IMR-90 (cell line): ENCODE results near the gene PLCZ1. TPM values are rescaled to one million over a fixed set of nuclear protein-coding genes. Genes with fewer than 3 reads are reported as not detected.

Source experiments
- ATAC-seq: fragments of 200-7000 bp; cut with Tn5 transposase; 2 replicates; pipeline ENCODE4 v1.9.1; 2020; ENCODE audit warnings: low read depth, mild to moderate bottlenecking, moderate library complexity
- BruUV-seq: library from RNA; stranded (reverse); fragments of 400-500 nt; replicated peaks from 2 replicates; lab custom pipeline; 2021; lab: Mats Ljungman, UMichigan
- CTCF ChIA-PET: fragments of 300-600 bp; formaldehyde crosslinking; extraction: SDS; loops from one replicate; lab custom pipeline; 2021; ENCODE audit warnings: antibody characterized with exemption; lab: Yijun Ruan, JAX
- POLR2A ChIA-PET: fragments of 300-600 bp; sonication (Branson Sonifier 250); formaldehyde crosslinking; loops from one replicate; lab custom pipeline; 2022; ENCODE audit warnings: antibody characterized with exemption; ENCODE audit not compliant: unreplicated experiment; lab: Charles Lee
- DNase-seq: peaks from one replicate; pipeline ENCODE4 v3.0.0; 2013
- H2AFZ ChIP-seq: replicated peaks from 2 replicates; pipeline ENCODE3; 2013; ENCODE audit warnings: low read length, mild to moderate bottlenecking; ENCODE audit not compliant: poor library complexity
- H2AK5ac ChIP-seq: 2 replicates; pipeline ENCODE4 v1.6.1; 2013; ENCODE audit warnings: low read depth, low read length, inconsistent platforms
- H2AK9ac ChIP-seq: replicated peaks from 2 replicates; pipeline ENCODE3; 2013; ENCODE audit warnings: mild to moderate bottlenecking, low read depth, low read length, moderate library complexity; ENCODE audit not compliant: poor library complexity
- H2BK120ac ChIP-seq: 2 replicates; pipeline ENCODE4 v1.6.1; 2013; ENCODE audit warnings: low read depth, low read length, inconsistent platforms
- H2BK15ac ChIP-seq: 3 replicates; pipeline ENCODE4 v1.6.1; 2013; ENCODE audit warnings: low read depth, low read length, inconsistent platforms
- H2BK20ac ChIP-seq: 2 replicates; pipeline ENCODE4 v1.6.1; 2013; ENCODE audit warnings: low read depth, mild to moderate bottlenecking, inconsistent platforms, low read length, moderate library complexity
- H2BK5ac ChIP-seq: 2 replicates; pipeline ENCODE4 v1.6.1; 2013; ENCODE audit warnings: mild to moderate bottlenecking, low read depth, low read length, inconsistent platforms; ENCODE audit not compliant: poor library complexity, severe bottlenecking
- H3K14ac ChIP-seq: replicated peaks from 2 replicates; pipeline ENCODE4 v1.6.1; 2013; ENCODE audit warnings: low read depth, low read length, inconsistent platforms
- H3K18ac ChIP-seq: 2 replicates; pipeline ENCODE4 v1.6.1; 2013; ENCODE audit warnings: low read depth, low read length, control low read depth
- H3K23ac ChIP-seq: 2 replicates; pipeline ENCODE4 v1.6.1; 2013; ENCODE audit warnings: low read depth, low read length, inconsistent platforms
- H3K27ac ChIP-seq: 2 replicates; pipeline ENCODE4 v1.5.1; 2013; ENCODE audit warnings: mild to moderate bottlenecking, control low read depth, low read length; ENCODE audit not compliant: insufficient read depth
- H3K27me3 ChIP-seq: 2 replicates; pipeline ENCODE4 v1.6.1; 2013; ENCODE audit warnings: low read length; ENCODE audit not compliant: control insufficient read depth, insufficient read depth
- H3K36me3 ChIP-seq: 2 replicates; pipeline ENCODE4 v1.6.1; 2013; ENCODE audit warnings: low read length, mixed read lengths; ENCODE audit not compliant: control insufficient read depth, insufficient read depth
- H3K4ac ChIP-seq: 2 replicates; pipeline ENCODE4 v1.6.1; 2013; ENCODE audit warnings: low read depth, low read length, inconsistent platforms
- H3K4me1 ChIP-seq: 2 replicates; pipeline ENCODE4 v1.6.1; 2013; ENCODE audit warnings: low read length, mixed read lengths; ENCODE audit not compliant: control insufficient read depth, insufficient read depth
- H3K4me2 ChIP-seq: 2 replicates; pipeline ENCODE4 v1.6.1; 2013; ENCODE audit warnings: low read depth, mild to moderate bottlenecking, control low read depth, low read length, moderate library complexity
- H3K4me3 ChIP-seq: 2 replicates; pipeline ENCODE4 v1.5.1; 2013; ENCODE audit warnings: low read depth, mild to moderate bottlenecking, control low read depth, low read length, moderate library complexity; ENCODE audit not compliant: insufficient read depth
- H3K56ac ChIP-seq: 2 replicates; pipeline ENCODE4 v1.6.1; 2013; ENCODE audit warnings: low read length, inconsistent platforms; ENCODE audit not compliant: insufficient read depth; ENCODE audit errors: extremely low read depth
- H3K79me1 ChIP-seq, 2 experiments: 2 replicates each; pipeline ENCODE4 v1.6.1; 2013; ENCODE audit warnings: low read length in 2 of 2, inconsistent platforms in 1 of 2, low read depth in 1 of 2
- H3K9ac ChIP-seq: 2 replicates; pipeline ENCODE4 v1.6.1; 2013; ENCODE audit warnings: low read depth, low read length, control low read depth
- H3K9me1 ChIP-seq: 2 replicates; pipeline ENCODE4 v1.6.1; 2013; ENCODE audit warnings: low read length, inconsistent platforms; ENCODE audit not compliant: insufficient read depth
- H3K9me3 ChIP-seq: 2 replicates; pipeline ENCODE4 v1.6.1; 2013; ENCODE audit warnings: low read length; ENCODE audit not compliant: control insufficient read depth, insufficient read depth
- H4K20me1 ChIP-seq: 2 replicates; pipeline ENCODE4 v1.6.1; 2013; ENCODE audit warnings: low read length, inconsistent platforms; ENCODE audit not compliant: insufficient read depth
- H4K5ac ChIP-seq: 2 replicates; pipeline ENCODE4 v1.6.1; 2013; ENCODE audit warnings: mild to moderate bottlenecking, low read depth, low read length, control low read depth
- H4K8ac ChIP-seq, 2 experiments: 2 replicates each; pipeline ENCODE4 v1.6.1; 2013; ENCODE audit warnings: low read depth in 2 of 2, low read length in 2 of 2, control low read depth in 1 of 2, inconsistent platforms in 1 of 2
- H4K91ac ChIP-seq: 2 replicates; pipeline ENCODE4 v1.6.1; 2013; ENCODE audit warnings: low read depth, low read length, inconsistent platforms; ENCODE audit not compliant: insufficient read depth
- BHLHE40 ChIP-seq: fragments of 150-350 bp; IDR thresholded peaks from 2 replicates; pipeline ENCODE4 v1.6.1; 2016; ENCODE audit warnings: mild to moderate bottlenecking, low read depth, low read length
- CEBPB ChIP-seq: IDR thresholded peaks from 2 replicates; pipeline ENCODE4 v1.6.1; 2012; ENCODE audit warnings: low read depth, low read length, improper control_type of control experiment
- CHD1 ChIP-seq: IDR thresholded peaks from 2 replicates; pipeline ENCODE4 v1.6.1; 2012; ENCODE audit warnings: low read depth, low read length, improper control_type of control experiment
- CTCF ChIP-seq: conservative IDR thresholded peaks from 2 replicates; pipeline ENCODE4 v1.5.1; 2012; ENCODE audit warnings: mild to moderate bottlenecking, low read depth, low read length, improper control_type of control experiment
- ELK1 ChIP-seq: fragments of 150-350 bp; IDR thresholded peaks from 2 replicates; pipeline ENCODE4 v1.6.1; 2016; ENCODE audit warnings: low read depth, mild to moderate bottlenecking, low read length, moderate library complexity, borderline replicate concordance
- FOS ChIP-seq: fragments of 150-350 bp; IDR thresholded peaks from 2 replicates; pipeline ENCODE4 v1.6.1; 2016; ENCODE audit warnings: low read depth, low read length
- MAFK ChIP-seq: IDR thresholded peaks from 2 replicates; pipeline ENCODE4 v1.6.1; 2012; ENCODE audit warnings: low read depth, low read length, improper control_type of control experiment
- MAZ ChIP-seq: IDR thresholded peaks from 2 replicates; pipeline ENCODE4 v1.6.1; 2012; ENCODE audit warnings: low read depth, mild to moderate bottlenecking, low read length, improper control_type of control experiment, moderate library complexity, borderline replicate concordance
- MXI1 ChIP-seq: IDR thresholded peaks from 2 replicates; pipeline ENCODE4 v1.6.1; 2012; ENCODE audit warnings: low read depth, mild to moderate bottlenecking, low read length, moderate library complexity, borderline replicate concordance
- NFE2L2 ChIP-seq: fragments of 150-350 bp; IDR thresholded peaks from 2 replicates; pipeline ENCODE4 v1.6.1; 2016; ENCODE audit warnings: low read depth, mild to moderate bottlenecking, low read length
- POLR2A ChIP-seq: IDR thresholded peaks from 2 replicates; pipeline ENCODE4 v1.6.1; 2012; ENCODE audit warnings: mild to moderate bottlenecking, low read depth, low read length
- RAD21 ChIP-seq: IDR thresholded peaks from 2 replicates; pipeline ENCODE4 v1.6.1; 2012; ENCODE audit warnings: low read length, improper control_type of control experiment
- RCOR1 ChIP-seq: IDR thresholded peaks from 2 replicates; pipeline ENCODE4 v1.6.1; 2012; ENCODE audit warnings: mild to moderate bottlenecking, low read length, improper control_type of control experiment; ENCODE audit not compliant: insufficient replicate concordance
- RFX5 ChIP-seq: IDR thresholded peaks from 2 replicates; pipeline ENCODE4 v1.8.0; 2012; ENCODE audit warnings: low read depth, mild to moderate bottlenecking, low read length, moderate library complexity
- SMC3 ChIP-seq: fragments of 150-350 bp; IDR thresholded peaks from 2 replicates; pipeline ENCODE4 v1.6.1; 2016; ENCODE audit warnings: low read depth, mild to moderate bottlenecking, antibody characterized with exemption, low read length, moderate library complexity
- USF2 ChIP-seq: fragments of 150-350 bp; IDR thresholded peaks from 2 replicates; pipeline ENCODE4 v1.6.1; 2017; ENCODE audit warnings: mild to moderate bottlenecking, antibody characterized with exemption, low read length, low read depth
- WGBS, 2 experiments: methylation state at CpG; one replicate each; pipeline versions ENCODE4 v1.1.5 to v1.1.7; 2013; ENCODE audit warnings: missing lambda C conversion rate in 2 of 2; ENCODE audit not compliant: insufficient read length in 1 of 2; ENCODE audit errors: extremely low coverage in 2 of 2; 5-methylcytosine and 5-hydroxymethylcytosine counted together
- dilution Hi-C: fragments of 300-500 bp; cut with HindIII; formaldehyde crosslinking; loops from one replicate; pipeline ENCODE4 v1.14.3; 2018; ENCODE audit warnings: low sequenced_read_pairs; ENCODE audit not compliant: unreplicated experiment
- in situ Hi-C: fragments of 300-500 bp; cut with MboI; formaldehyde crosslinking; loops from 3 replicates; pipeline ENCODE4 v1.14.3; 2019; ENCODE audit warnings: low sequenced_read_pairs, inconsistent platforms, mixed read lengths
- intact Hi-C: fragments of 100-400 bp; cut with micrococcal nuclease; formaldehyde crosslinking; loops from 2 replicates; pipeline ENCODE4 v1.10.0; 2022
- polyA plus RNA-seq, 3 experiments: library from polyadenylated mRNA; depleted of rRNA; stranded (reverse); fragments of >200 nt; gene quantifications; 2 replicates each; pipeline ENCODE4 v1.2.3, GENCODE V29; 2012; ENCODE audit warnings: low replicate concordance in 1 of 3
- total RNA-seq: library from RNA; depleted of rRNA; stranded (reverse); fragments of >200 nt; gene quantifications from 2 replicates; pipeline ENCODE4 v1.2.3, GENCODE V29; 2012

Gene PLCZ1
- total and polyA plus RNA-seq, 2 of the 4 experiments (the other 2 are of a cell fraction) = not detected

- Histone ChIP-seq H4K8ac (no peak overlapping the region), H3K9ac (no peak overlapping the region), H4K5ac (no peak overlapping the region), H2BK5ac (no peak overlapping the region), H3K18ac (no peak overlapping the region), H3K27ac (no peak overlapping the region), H3K9me1 (0 out of 2 replicates have a peak, but pooled peaks cover 3% of the 10 kb centered on the region), H4K91ac (no peak overlapping the region), H3K9me3 (no peaks in the 10 kb centered on the region), H3K27me3 (no peaks in the 10 kb centered on the region), H3K4me3 (no peak overlapping the region), H2AFZ (no peak overlapping the region), H2BK15ac (no peak overlapping the region), H2AK9ac (no peak overlapping the region), H3K56ac (no peak overlapping the region), H3K4me1 (peaks cover 2% of the 10 kb centered on the region; the same call in 1 of the 2 replicates), H3K4ac (no peak overlapping the region), H2BK20ac (no peak overlapping the region), H2BK120ac (no peak overlapping the region), H3K36me3 (no peaks in the 10 kb centered on the region), H2AK5ac (no peak overlapping the region), H4K20me1 (no peaks in the 10 kb centered on the region), H3K14ac (no peak overlapping the region), H3K79me1 (no peaks in the 10 kb centered on the region), H3K23ac (no peak overlapping the region), H3K4me2 (no peak overlapping the region)
- WGBS, 2 experiments = no CpG with 5 or more reads among the region's 3 CpGs
- ChIA-PET CTCF (no interaction called here), POLR2A (no interaction called here)
- intact Hi-C loops = no loop called here
- in situ Hi-C loops = no loop called here
- no TSS peak for BruUV-seq
- ATAC-seq (no peak), DNase-seq (no peak)
- dilution Hi-C loops = no loop called here
- TF ChIP-seq RFX5 (no peak), ELK1 (no peak), USF2 (no peak), MAZ (no peak), CEBPB (no peak), CTCF (no peak), FOS (no peak), MXI1 (no peak), MAFK (no peak), NFE2L2 (no peak), RCOR1 (no peak), POLR2A (no peak), SMC3 (no peak), BHLHE40 (no peak), RAD21 (no peak), CHD1 (no peak)
Measured at GRCh38 chr12:18681818-18682217, 56.0 kb downstream of the PLCZ1 start.
